Omental fat pad (tissue), 4 donors: Measurements from ENCODE around the gene CYP3A4. TPM values are rescaled to one million over a fixed set of nuclear protein-coding genes. Genes with fewer than 3 reads are reported as not detected.
"Not testable (repeated sequence)": the region's sequence is repeated elsewhere in the genome, so short reads cannot be mapped to it uniquely, and the experiment has no call there.

ENCODE experiments used
- ATAC-seq: fragments of 150-250 bp; one replicate; pipeline ENCODE4 v1.9.1; 2016; ENCODE audit warnings: mild to moderate bottlenecking, moderate library complexity; ENCODE audit not compliant: low FRiP score
- DNase-seq: peaks from one replicate; pipeline ENCODE4 v3.0.0-alpha.2; 2019; ENCODE audit warnings: low spot score
- CTCF ChIP-seq, 3 donors: fragments of 450-650 bp; IDR thresholded peaks; one replicate each; pipeline ENCODE4 v1.5.1; 2016 to 2017; ENCODE audit warnings: antibody characterized with exemption in 3 of 3, mild to moderate bottlenecking in 3 of 3, moderate library complexity in 2 of 3
- total RNA-seq, 4 donors: library from RNA; depleted of rRNA; stranded (reverse); fragments of >200 nt; gene quantifications; one replicate each; pipeline ENCODE4 v1.1.0, GENCODE V29; 2016

CYP3A4 gene
- total RNA-seq, 4 donors from 2014 or later = 0.60 to 1.8 TPM; not detected in 2

- no peak for TF ChIP-seq CTCF (IDR thresholded peaks at IDR 0.05)
- DNase-seq (no peak), ATAC-seq (no peak)
Observed at GRCh38 chr7:99786726-99787335, 2.8 kb upstream of the CYP3A4 start.

GRCh38 chr7:99785654-99786053, 1.7 kb upstream of the CYP3A4 start:
- DNase-seq, ATAC-seq: not testable (repeated sequence)

GRCh38 chr7:99782012-99782953, 1.7 kb downstream of the CYP3A4 start:
- DNase-seq = no peak
- TF ChIP-seq CTCF (IDR thresholded peaks at IDR 0.05) = no peak
- no peak for ATAC-seq

- DNase-seq = no peak
- no peak for ATAC-seq
Observed at GRCh38 chr7:99780588-99780987, 3.4 kb downstream of the CYP3A4 start.

GRCh38 chr7:99779949-99780348, 4.0 kb downstream of the CYP3A4 start:
- DNase-seq = no peak
- ATAC-seq = no peak
- no peak for TF ChIP-seq CTCF (IDR thresholded peaks at IDR 0.05)

More at GRCh38 chr7:99780588-99780987, 3.4 kb downstream of the CYP3A4 start:
- TF ChIP-seq CTCF (IDR thresholded peaks at IDR 0.05) = no peak

- ATAC-seq (no peak), DNase-seq (no peak)
- TF ChIP-seq CTCF (IDR thresholded peaks at IDR 0.05) = no peak
Observed at GRCh38 chr7:99778880-99779279, 5.1 kb downstream of the CYP3A4 start.

GRCh38 chr7:99773395-99773794, 10.6 kb downstream of the CYP3A4 start:
- ATAC-seq, DNase-seq: not testable (repeated sequence)

GRCh38 chr7:99772565-99772964, 11.4 kb downstream of the CYP3A4 start:
- no peak for ATAC-seq
- TF ChIP-seq CTCF (IDR thresholded peaks at IDR 0.05) = no peak
- no peak for DNase-seq

- DNase-seq, ATAC-seq: not testable (repeated sequence)
Observed at GRCh38 chr7:99769494-99769893, 14.5 kb downstream of the CYP3A4 start.
